ENCODE measurements around the gene MBLAC1. TPM values are rescaled to one million over a fixed set of nuclear protein-coding genes. Genes with fewer than 3 reads are reported as not detected.

The MBLAC1 gene
- total and polyA plus RNA-seq, 9 of the 15 experiments (the other 6 are each of a cell fraction or from before 2014, with no cell fraction given): 0.03 to 3.1 (median 0.52) TPM

- TF ChIP-seq E2F8 (IDR thresholded peaks at IDR 0.05; ENCODE audit: low read depth, partially characterized antibody) (peak; percentile 16), LEF1 (IDR thresholded peaks at IDR 0.05) (no peak), EHMT2 (IDR thresholded peaks at IDR 0.05) (peak; percentile 78; the same call in 1 of the 2 replicates), THAP12 (CRISPR knock-in tag; IDR thresholded peaks at IDR 0.05) (no peak), MAFK (IDR thresholded peaks at IDR 0.05; ENCODE audit: low read length) (peak; percentile 76), CTCF (IDR thresholded peaks at IDR 0.05 in 2 of 3, conservative IDR thresholded peaks at IDR 0.05 in 1 of 3; ENCODE audit: insufficient read depth in 2 of 3, low read depth in 1 of 3, low read length in 3 of 3) (peak in 1 of 3 experiments; percentile 37; a peak in 2 of 6 replicates), EP300 (IDR thresholded peaks at IDR 0.05; ENCODE audit: low read length) (peak; percentile 42; the same call in 1 of the 2 replicates), HDAC3 (IDR thresholded peaks at IDR 0.05; ENCODE audit: borderline replicate concordance, partially characterized antibody) (no peak), ZBTB40 (IDR thresholded peaks at IDR 0.05) (peak; percentile 63; the same call in 1 of the 2 replicates), ZBTB40 (CRISPR knock-in tag; IDR thresholded peaks at IDR 0.05) (no peak)
These were observed 25.6 kb downstream of the MBLAC1 start (continued) for GRCh38 chr7:100152404-100152803.
